ENCODE data around the gene KRT36. TPM values are rescaled to one million over a fixed set of nuclear protein-coding genes. Genes with fewer than 3 reads are reported as not detected.

The KRT36 gene
- total RNA-seq, 6 experiments from 2014 or later: not detected

DNA sequence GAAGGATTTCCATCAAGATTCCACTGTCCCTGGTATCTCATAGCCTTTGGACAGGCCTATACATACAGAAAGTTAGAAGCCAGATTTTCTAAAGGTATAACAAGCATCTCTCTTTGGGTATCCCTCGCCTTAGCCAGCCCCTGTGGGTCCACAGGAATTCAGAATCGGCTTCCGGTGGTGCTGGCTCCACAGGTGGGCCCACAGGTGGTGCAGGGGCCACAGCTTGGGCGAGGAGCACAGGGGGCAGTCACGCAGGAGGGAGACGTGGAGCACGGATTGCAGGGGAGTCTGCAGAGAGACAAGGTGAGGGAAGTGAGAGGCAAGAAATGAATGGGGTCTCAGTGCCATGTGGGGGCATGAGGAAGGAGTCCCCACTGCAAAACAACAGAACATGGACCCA lies 52.5 kb downstream of the KRT36 start:
- no peak for DNase-seq
- H3K9me3 Mint-ChIP-seq: 0 out of 2 replicates have a peak, but pooled peaks cover 4% of the 10 kb centered on the region
- H3K4me3 Mint-ChIP-seq: no peak overlapping the region
- peaks cover 26% of the 10 kb centered on the region for H3K4me1 Mint-ChIP-seq (ENCODE audit: low read depth)
- H3K27me3 Mint-ChIP-seq (ENCODE audit: insufficient read depth): no peaks in the 10 kb centered on the region; the same call in 1 of the 2 replicates
- no peak overlapping the region for H3K27ac Mint-ChIP-seq
- TF ChIP-seq, protein P1, sequence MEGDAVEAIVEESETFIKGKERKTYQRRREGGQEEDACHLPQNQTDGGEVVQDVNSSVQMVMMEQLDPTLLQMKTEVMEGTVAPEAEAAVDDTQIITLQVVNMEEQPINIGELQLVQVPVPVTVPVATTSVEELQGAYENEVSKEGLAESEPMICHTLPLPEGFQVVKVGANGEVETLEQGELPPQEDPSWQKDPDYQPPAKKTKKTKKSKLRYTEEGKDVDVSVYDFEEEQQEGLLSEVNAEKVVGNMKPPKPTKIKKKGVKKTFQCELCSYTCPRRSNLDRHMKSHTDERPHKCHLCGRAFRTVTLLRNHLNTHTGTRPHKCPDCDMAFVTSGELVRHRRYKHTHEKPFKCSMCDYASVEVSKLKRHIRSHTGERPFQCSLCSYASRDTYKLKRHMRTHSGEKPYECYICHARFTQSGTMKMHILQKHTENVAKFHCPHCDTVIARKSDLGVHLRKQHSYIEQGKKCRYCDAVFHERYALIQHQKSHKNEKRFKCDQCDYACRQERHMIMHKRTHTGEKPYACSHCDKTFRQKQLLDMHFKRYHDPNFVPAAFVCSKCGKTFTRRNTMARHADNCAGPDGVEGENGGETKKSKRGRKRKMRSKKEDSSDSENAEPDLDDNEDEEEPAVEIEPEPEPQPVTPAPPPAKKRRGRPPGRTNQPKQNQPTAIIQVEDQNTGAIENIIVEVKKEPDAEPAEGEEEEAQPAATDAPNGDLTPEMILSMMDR (IDR thresholded peaks at IDR 0.05): no peak
- peaks cover 9% of the 10 kb centered on the region for H3K36me3 Mint-ChIP-seq (ENCODE audit: low read depth)

Small RNA genes within 50 kb of the gene (microRNA-seq; reads per million reads assigned to microRNA genes)
- not detected for gene MIR6510

Other genes starting within 250 kb of the KRT36 start
- gene KRTAP9-4, start 240.2 kb downstream of the KRT36 start, total RNA-seq (2021; fragmentation: NEBNext Ultra II Directional; extraction: Animal tissue kit (Norgen Biotek cat#: 25700)): not detected
- not detected for gene KRTAP9-9, start 234.5 kb downstream of the KRT36 start, total RNA-seq (2021; fragmentation: NEBNext Ultra II Directional; extraction: Animal tissue kit (Norgen Biotek cat#: 25700))
- gene KRTAP9-6, start 224.5 kb downstream of the KRT36 start, total RNA-seq (2021; fragmentation: NEBNext Ultra II Directional; extraction: Animal tissue kit (Norgen Biotek cat#: 25700)): not detected
- not detected for gene KRTAP9-7, start 214.2 kb downstream of the KRT36 start, total RNA-seq (2021; fragmentation: NEBNext Ultra II Directional; extraction: Animal tissue kit (Norgen Biotek cat#: 25700))
- not detected for gene KRTAP29-1, start 187.1 kb downstream of the KRT36 start, total RNA-seq (2021; fragmentation: NEBNext Ultra II Directional; extraction: Animal tissue kit (Norgen Biotek cat#: 25700))
- gene KRTAP16-1, start 180.6 kb downstream of the KRT36 start, total RNA-seq (2021; fragmentation: NEBNext Ultra II Directional; extraction: Animal tissue kit (Norgen Biotek cat#: 25700)): not detected
- not detected for gene KRTAP17-1, start 174.2 kb downstream of the KRT36 start, total RNA-seq (2021; fragmentation: NEBNext Ultra II Directional; extraction: Animal tissue kit (Norgen Biotek cat#: 25700))
- not detected for gene KRT33A, start 139.1 kb downstream of the KRT36 start, total RNA-seq (2021; fragmentation: NEBNext Ultra II Directional; extraction: Animal tissue kit (Norgen Biotek cat#: 25700))
- gene KRT33B, start 120.1 kb downstream of the KRT36 start, total RNA-seq (2021; fragmentation: NEBNext Ultra II Directional; extraction: Animal tissue kit (Norgen Biotek cat#: 25700)): 1 to 10 TPM in 2 of 6 experiments, under 1 TPM in 4; 0.75 to 2.5 (median 0.96) TPM
- 100 to 1,000 TPM in 2 of 6 experiments, 10 to 100 TPM in 4; 58.8 to 247 (median 71.3) TPM for gene KRT34, start 107.6 kb downstream of the KRT36 start, total RNA-seq (2021; fragmentation: NEBNext Ultra II Directional; extraction: Animal tissue kit (Norgen Biotek cat#: 25700))
- under 1 TPM in 2 of 6 experiments, not detected in 4; 0.09 to 0.14 TPM for gene KRT31, start 92.3 kb downstream of the KRT36 start, total RNA-seq (2021; fragmentation: NEBNext Ultra II Directional; extraction: Animal tissue kit (Norgen Biotek cat#: 25700))
- not detected for gene KRT37, start 65.3 kb downstream of the KRT36 start, total RNA-seq (2021; fragmentation: NEBNext Ultra II Directional; extraction: Animal tissue kit (Norgen Biotek cat#: 25700))
- under 1 TPM; 0.25 to 0.62 (median 0.43) TPM for gene KRT38, start 48.9 kb downstream of the KRT36 start, total RNA-seq (2021; fragmentation: NEBNext Ultra II Directional; extraction: Animal tissue kit (Norgen Biotek cat#: 25700))
- under 1 TPM in 2 of 6 experiments, not detected in 4; 0.14 TPM for gene KRT32, start 22.5 kb downstream of the KRT36 start, total RNA-seq (2021; fragmentation: NEBNext Ultra II Directional; extraction: Animal tissue kit (Norgen Biotek cat#: 25700))
- gene KRT35, start 8.8 kb downstream of the KRT36 start, total RNA-seq (2021; fragmentation: NEBNext Ultra II Directional; extraction: Animal tissue kit (Norgen Biotek cat#: 25700)): not detected
- not detected for gene KRT13, start 15.7 kb upstream of the KRT36 start, total RNA-seq (2021; fragmentation: NEBNext Ultra II Directional; extraction: Animal tissue kit (Norgen Biotek cat#: 25700))
- 1 to 10 TPM; 5.0 to 8.6 (median 6.9) TPM for gene KRT15, start 29.0 kb upstream of the KRT36 start, total RNA-seq (2021; fragmentation: NEBNext Ultra II Directional; extraction: Animal tissue kit (Norgen Biotek cat#: 25700))
- 100 to 1,000 TPM in 2 of 6 experiments, 10 to 100 TPM in 4; 45.7 to 244 (median 50.6) TPM for gene KRT19, start 38.4 kb upstream of the KRT36 start, total RNA-seq (2021; fragmentation: NEBNext Ultra II Directional; extraction: Animal tissue kit (Norgen Biotek cat#: 25700))
- gene KRT9, start 82.1 kb upstream of the KRT36 start, total RNA-seq (2021; fragmentation: NEBNext Ultra II Directional; extraction: Animal tissue kit (Norgen Biotek cat#: 25700)): not detected
- 1 to 10 TPM in 4 of 6 experiments, under 1 TPM in 2; 0.14 to 2.0 (median 1.5) TPM for gene KRT14, start 97.0 kb upstream of the KRT36 start, total RNA-seq (2021; fragmentation: NEBNext Ultra II Directional; extraction: Animal tissue kit (Norgen Biotek cat#: 25700))
- gene KRT16, start 122.9 kb upstream of the KRT36 start, total RNA-seq (2021; fragmentation: NEBNext Ultra II Directional; extraction: Animal tissue kit (Norgen Biotek cat#: 25700)): under 1 TPM in 4 of 6 experiments, not detected in 2; 0.11 to 0.47 (median 0.17) TPM
- 1 to 10 TPM; 1.0 to 3.9 (median 2.9) TPM for gene KRT17, start 134.7 kb upstream of the KRT36 start, total RNA-seq (2021; fragmentation: NEBNext Ultra II Directional; extraction: Animal tissue kit (Norgen Biotek cat#: 25700))
- 100 to 1,000 TPM; 723 to 810 (median 781) TPM for gene EIF1, start 199.0 kb upstream of the KRT36 start, total RNA-seq (2021; fragmentation: NEBNext Ultra II Directional; extraction: Animal tissue kit (Norgen Biotek cat#: 25700))
- gene GAST, start 222.4 kb upstream of the KRT36 start, total RNA-seq (2021; fragmentation: NEBNext Ultra II Directional; extraction: Animal tissue kit (Norgen Biotek cat#: 25700)): not detected
- gene HAP1, start 244.7 kb upstream of the KRT36 start, total RNA-seq (2021; fragmentation: NEBNext Ultra II Directional; extraction: Animal tissue kit (Norgen Biotek cat#: 25700)): under 1 TPM in 2 of 6 experiments, not detected in 4; 0.09 to 0.12 TPM

Measured in HFFc6 (cell line).